ENCODE results near the gene FBXO24.

The FBXO24 gene

DNA sequence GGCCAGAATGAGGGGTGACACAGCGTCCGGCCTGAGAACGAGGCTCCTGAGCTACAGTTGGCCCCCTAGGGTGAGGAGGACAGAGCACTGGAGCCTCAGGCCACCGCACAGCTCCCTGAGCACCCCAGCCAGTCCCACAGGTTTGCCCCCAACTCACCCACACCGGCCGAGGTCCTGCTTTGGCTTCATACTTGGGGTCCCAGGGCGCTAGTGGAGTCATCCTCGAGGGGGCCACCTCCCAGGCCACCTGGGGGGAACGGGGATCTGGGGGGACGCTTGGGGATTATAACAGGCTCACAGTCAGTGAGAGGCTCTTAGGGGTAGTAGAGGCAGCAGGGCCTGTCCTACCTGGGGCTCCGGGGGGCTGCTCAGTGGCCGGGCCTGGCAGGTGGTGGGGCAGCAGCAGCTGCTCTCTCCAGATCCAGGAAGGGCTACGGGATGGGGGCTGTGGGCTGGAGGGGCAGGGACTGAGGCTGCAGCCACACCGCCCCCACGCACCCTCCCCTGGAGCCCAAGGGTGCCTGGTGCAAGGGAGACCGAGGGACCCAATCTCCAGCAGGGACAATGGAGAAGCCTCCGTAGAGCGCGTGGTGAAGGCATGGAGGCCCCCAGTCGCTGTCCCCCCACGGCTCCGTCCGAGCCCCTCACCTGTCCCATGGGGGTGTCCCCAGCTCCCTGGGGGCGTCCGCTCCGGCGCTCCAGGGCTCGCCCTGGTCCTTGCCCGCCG is 13.0 kb upstream of the FBXO24 start:
- TF ChIP-seq ZFX (IDR thresholded peaks at IDR 0.05; ENCODE audit: borderline replicate concordance): no peak
- TF ChIP-seq, protein P1, sequence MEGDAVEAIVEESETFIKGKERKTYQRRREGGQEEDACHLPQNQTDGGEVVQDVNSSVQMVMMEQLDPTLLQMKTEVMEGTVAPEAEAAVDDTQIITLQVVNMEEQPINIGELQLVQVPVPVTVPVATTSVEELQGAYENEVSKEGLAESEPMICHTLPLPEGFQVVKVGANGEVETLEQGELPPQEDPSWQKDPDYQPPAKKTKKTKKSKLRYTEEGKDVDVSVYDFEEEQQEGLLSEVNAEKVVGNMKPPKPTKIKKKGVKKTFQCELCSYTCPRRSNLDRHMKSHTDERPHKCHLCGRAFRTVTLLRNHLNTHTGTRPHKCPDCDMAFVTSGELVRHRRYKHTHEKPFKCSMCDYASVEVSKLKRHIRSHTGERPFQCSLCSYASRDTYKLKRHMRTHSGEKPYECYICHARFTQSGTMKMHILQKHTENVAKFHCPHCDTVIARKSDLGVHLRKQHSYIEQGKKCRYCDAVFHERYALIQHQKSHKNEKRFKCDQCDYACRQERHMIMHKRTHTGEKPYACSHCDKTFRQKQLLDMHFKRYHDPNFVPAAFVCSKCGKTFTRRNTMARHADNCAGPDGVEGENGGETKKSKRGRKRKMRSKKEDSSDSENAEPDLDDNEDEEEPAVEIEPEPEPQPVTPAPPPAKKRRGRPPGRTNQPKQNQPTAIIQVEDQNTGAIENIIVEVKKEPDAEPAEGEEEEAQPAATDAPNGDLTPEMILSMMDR (IDR thresholded peaks at IDR 0.05): no peak
- H3K27ac ChIP-seq: no peak overlapping the region

- no peak for TF ChIP-seq ZFX (IDR thresholded peaks at IDR 0.05; ENCODE audit: borderline replicate concordance)
- TF ChIP-seq, protein P1 (IDR thresholded peaks at IDR 0.05): peak; percentile 93
- H3K27ac ChIP-seq: peak within 1 kb of the TSS; percentile 65
These were observed 12.3 kb upstream of the FBXO24 start, which contains the start of gene SAP25 for GRCh38 chr7:100573691-100574361. SAP25 (minus strand) TSS chr7:100573900; CDS start chr7:100573742, 158 bp downstream.

- no peak for TF ChIP-seq ZFX (IDR thresholded peaks at IDR 0.05; ENCODE audit: borderline replicate concordance)
- TF ChIP-seq, protein P1 (IDR thresholded peaks at IDR 0.05): no peak
- peak overlapping the region; percentile 65 for H3K27ac ChIP-seq
These were observed 11.5 kb upstream of the FBXO24 start for GRCh38 chr7:100574362-100575205.

DNA sequence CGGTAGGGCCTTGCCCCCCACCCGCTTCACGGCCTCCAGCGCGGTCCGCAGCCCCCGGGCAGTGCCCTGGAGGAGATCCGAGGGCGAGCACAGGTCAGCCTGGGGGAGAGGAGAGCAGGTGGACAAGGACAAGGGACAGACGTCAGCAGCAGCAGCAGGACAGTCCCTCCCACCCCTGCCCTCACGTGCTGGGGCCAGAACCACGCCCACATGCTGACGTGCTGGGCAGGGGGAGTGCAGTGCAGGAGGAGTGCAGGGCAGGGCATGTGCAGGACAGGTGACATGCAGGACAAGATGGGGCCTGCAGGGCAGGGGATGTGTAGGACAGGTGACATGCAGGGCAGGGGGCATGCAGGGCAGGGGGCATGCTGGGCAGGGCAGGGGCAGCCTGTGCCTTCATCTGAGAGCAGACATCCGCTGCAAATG is 10.9 kb upstream of the FBXO24 start:
- H3K27ac ChIP-seq: peak overlapping the region; percentile 65
- TF ChIP-seq, protein P1 (IDR thresholded peaks at IDR 0.05): no peak
- no peak for TF ChIP-seq ZFX (IDR thresholded peaks at IDR 0.05; ENCODE audit: borderline replicate concordance)

DNA sequence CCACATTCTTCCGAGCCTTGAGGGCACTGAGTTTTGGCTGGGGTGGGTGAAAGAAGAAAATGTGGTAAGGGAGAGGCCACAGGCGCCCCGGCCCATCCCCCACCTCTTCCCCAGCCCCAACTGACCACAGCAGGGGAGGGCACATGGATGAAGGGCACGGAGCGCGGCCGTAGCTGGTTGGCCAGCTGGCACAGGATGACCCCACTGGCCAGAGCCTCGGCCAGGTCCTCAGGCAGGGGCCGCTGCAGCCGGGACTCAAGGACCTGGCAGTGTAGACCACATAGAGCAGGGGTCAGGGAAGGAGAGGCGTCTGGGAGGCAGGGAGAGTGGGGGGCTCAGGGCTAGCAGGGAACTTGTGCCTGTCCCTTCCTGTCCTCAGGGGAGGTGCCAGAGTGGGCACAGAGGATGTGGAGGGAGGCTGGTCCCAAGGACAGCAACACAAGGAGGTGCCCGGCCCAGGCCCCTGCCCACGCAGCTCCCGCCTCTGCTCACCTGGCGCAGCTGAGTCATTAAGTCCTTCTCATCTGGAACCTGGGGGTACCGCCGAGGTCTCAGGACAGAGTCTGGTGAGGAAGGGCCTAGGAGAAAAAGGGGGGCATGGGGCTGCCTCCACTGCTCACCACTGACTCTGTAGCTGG is 10.3 kb upstream of the FBXO24 start:
- H3K27ac ChIP-seq: peak overlapping the region; percentile 65
- no peak for TF ChIP-seq ZFX (IDR thresholded peaks at IDR 0.05; ENCODE audit: borderline replicate concordance)
- TF ChIP-seq, protein P1 (IDR thresholded peaks at IDR 0.05): no peak

GRCh38 chr7:100576384-100576993 is 9.6 kb upstream of the FBXO24 start:
- no peak for TF ChIP-seq ZFX (IDR thresholded peaks at IDR 0.05; ENCODE audit: borderline replicate concordance)
- TF ChIP-seq, protein P1 (IDR thresholded peaks at IDR 0.05): no peak
- H3K27ac ChIP-seq: peak overlapping the region; percentile 65; the same call in 1 of the 2 replicates

All from 22Rv1 (cell line).